GM13977 (cell line): Measurements from ENCODE around the gene ESRRB.

Experiments used
- DNase-seq: peaks from one replicate; pipeline ENCODE4 v3.0.0; 2012; ENCODE audit warnings: low spot score
- CTCF ChIP-seq: IDR thresholded peaks from 2 replicates; pipeline ENCODE4 v1.5.1; 2012; ENCODE audit warnings: mild to moderate bottlenecking, control low read depth; ENCODE audit not compliant: insufficient read depth; ENCODE audit errors: extremely low read depth, missing control alignments
- in situ Hi-C: fragments of 300-500 bp; cut with MboI; formaldehyde crosslinking; loops from one replicate; pipeline ENCODE4 v1.12.0; 2022; ENCODE audit warnings: low sequenced_read_pairs, low pct_unique_long_range_greater_than_20kb, mixed read lengths, inconsistent platforms; ENCODE audit not compliant: unreplicated experiment

The ESRRB gene

GRCh38 chr14:76510181-76510580, 134.2 kb downstream of the ESRRB start:
- TF ChIP-seq CTCF = no peak
- no peak for DNase-seq
- in situ Hi-C loops = no loop called here

GRCh38 chr14:76514213-76514998, 138.5 kb downstream of the ESRRB start:
- DNase-seq = peak; percentile 60
- in situ Hi-C loops = no loop called here
- peak; percentile 55 for TF ChIP-seq CTCF

GRCh38 chr14:76516884-76517283, 140.9 kb downstream of the ESRRB start:
- no peak for TF ChIP-seq CTCF
- in situ Hi-C loops = no loop called here
- no peak for DNase-seq

GRCh38 chr14:76518366-76518765, 142.4 kb downstream of the ESRRB start:
- no peak for TF ChIP-seq CTCF
- no peak for DNase-seq
- in situ Hi-C loops = no loop called here

GRCh38 chr14:76525106-76525821, 149.3 kb downstream of the ESRRB start:
- in situ Hi-C loops = no loop called here
- no peak for DNase-seq
- no peak for TF ChIP-seq CTCF

- no peak for TF ChIP-seq CTCF
- no peak for DNase-seq
- in situ Hi-C loops = no loop called here
These were observed 155.1 kb downstream of the ESRRB start for GRCh38 chr14:76531085-76531484.
